Neural cell (in vitro differentiated cells): ENCODE measurements around the gene DGKB.

Source experiments
- CTCF ChIP-seq: fragments of 450-650 bp; IDR thresholded peaks from 2 replicates; pipeline ENCODE4 v1.5.1; 2014; ENCODE audit warnings: antibody characterized with exemption, mild to moderate bottlenecking, moderate library complexity; ENCODE audit not compliant: poor library complexity, severe bottlenecking
- EZH2 ChIP-seq: fragments of 200-600, 300-800 bp; shearing (Covaris generic), sonication (generic); IDR thresholded peaks from 2 replicates; pipeline ENCODE4 v1.6.1; 2014; ENCODE audit warnings: antibody characterized with exemption, low read length, borderline replicate concordance, mild to moderate bottlenecking; ENCODE audit not compliant: insufficient read depth, poor library complexity, severe bottlenecking
- MXI1 ChIP-seq: fragments of 450-650 bp; conservative IDR thresholded peaks from 2 replicates; pipeline ENCODE4 v1.6.1; 2014; ENCODE audit warnings: antibody characterized with exemption, mild to moderate bottlenecking; ENCODE audit not compliant: poor library complexity, severe bottlenecking
- POLR2AphosphoS5 ChIP-seq: IDR thresholded peaks from 2 replicates; pipeline ENCODE4 v1.6.1; 2012

GRCh38 chr7:14324767-14325166, 577.8 kb downstream of the DGKB start:
- no peak for TF ChIP-seq POLR2AphosphoS5
- no peak for TF ChIP-seq CTCF
- no peak for TF ChIP-seq MXI1
- no peak for TF ChIP-seq EZH2
